ENCODE results near the gene ASTN2.

DNA sequence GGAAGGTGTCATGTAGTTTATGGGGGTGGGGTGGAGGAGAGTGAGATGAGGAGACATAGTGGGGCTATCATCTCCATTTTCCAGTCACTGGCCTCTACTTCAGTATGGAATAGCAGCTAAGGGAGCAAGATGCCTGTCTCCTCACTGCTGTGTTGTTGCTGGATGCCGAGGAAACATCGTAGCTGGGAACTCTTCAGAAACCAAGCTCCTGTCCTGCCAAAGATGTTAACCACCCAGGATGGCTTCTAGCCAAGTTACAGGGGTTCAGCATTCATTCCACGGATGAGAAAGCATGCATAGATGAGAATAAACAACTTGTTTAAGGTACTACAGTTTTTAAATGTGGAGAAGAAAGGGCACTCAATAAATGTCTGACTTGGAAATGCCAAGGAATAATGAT, 226.5 kb downstream of the ASTN2 start:
- TF ChIP-seq POLR2A (IDR thresholded peaks at IDR 0.05) (no peak), EP300 (IDR thresholded peaks at IDR 0.05) (no peak)
- TF ChIP-seq, protein P1, sequence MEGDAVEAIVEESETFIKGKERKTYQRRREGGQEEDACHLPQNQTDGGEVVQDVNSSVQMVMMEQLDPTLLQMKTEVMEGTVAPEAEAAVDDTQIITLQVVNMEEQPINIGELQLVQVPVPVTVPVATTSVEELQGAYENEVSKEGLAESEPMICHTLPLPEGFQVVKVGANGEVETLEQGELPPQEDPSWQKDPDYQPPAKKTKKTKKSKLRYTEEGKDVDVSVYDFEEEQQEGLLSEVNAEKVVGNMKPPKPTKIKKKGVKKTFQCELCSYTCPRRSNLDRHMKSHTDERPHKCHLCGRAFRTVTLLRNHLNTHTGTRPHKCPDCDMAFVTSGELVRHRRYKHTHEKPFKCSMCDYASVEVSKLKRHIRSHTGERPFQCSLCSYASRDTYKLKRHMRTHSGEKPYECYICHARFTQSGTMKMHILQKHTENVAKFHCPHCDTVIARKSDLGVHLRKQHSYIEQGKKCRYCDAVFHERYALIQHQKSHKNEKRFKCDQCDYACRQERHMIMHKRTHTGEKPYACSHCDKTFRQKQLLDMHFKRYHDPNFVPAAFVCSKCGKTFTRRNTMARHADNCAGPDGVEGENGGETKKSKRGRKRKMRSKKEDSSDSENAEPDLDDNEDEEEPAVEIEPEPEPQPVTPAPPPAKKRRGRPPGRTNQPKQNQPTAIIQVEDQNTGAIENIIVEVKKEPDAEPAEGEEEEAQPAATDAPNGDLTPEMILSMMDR (IDR thresholded peaks at IDR 0.05) = no peak
